GM18526 (cell line): ENCODE data around the gene CENPU.

Experiments used
- POLR2A ChIP-seq: IDR thresholded peaks from 3 replicates; pipeline ENCODE4 v1.6.1; 2011; ENCODE audit not compliant: insufficient read length; ENCODE audit errors: extremely low read depth

Gene CENPU

DNA sequence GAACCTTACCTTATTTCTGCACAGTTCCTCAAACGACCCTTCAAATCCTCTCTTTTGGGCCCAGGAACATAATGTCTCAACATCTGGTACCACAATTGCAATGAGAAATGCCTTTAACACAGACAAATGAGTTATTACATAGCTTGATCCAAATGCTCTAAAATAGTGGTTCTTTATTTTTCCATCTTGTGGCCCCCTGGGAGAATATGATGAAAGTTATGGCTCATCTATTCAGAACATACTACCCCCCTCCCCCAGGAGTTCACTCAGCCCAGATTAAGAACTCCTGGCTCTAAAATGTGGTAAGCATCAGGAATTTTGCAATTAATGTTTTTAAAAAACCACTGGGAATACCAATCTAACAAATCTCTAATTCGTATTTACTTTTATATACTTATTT lies 23.9 kb upstream of the CENPU start:
- TF ChIP-seq POLR2A: no peak

- no peak for TF ChIP-seq POLR2A
These were observed 22.5 kb upstream of the CENPU start for GRCh38 chr4:184756399-184756798.

DNA sequence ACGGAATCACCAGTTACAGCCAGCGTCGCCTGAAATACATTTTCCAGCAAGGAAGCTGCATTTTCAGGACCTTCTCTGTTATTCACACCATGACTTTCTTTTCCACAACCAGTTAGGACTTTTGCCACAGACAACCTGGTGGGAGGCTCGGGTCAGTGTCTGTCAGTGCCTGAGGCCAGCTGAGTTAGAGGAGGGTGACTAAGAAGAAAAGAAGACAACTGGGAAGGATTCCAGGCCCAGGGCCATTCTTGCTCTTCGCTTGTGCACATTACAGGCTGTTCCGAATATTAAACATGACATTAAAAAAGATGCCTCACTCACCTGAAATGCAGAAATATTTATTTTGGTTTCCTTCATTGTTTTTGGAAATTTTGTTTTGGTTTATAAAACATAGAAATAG lies 21.4 kb upstream of the CENPU start:
- no peak for TF ChIP-seq POLR2A

DNA sequence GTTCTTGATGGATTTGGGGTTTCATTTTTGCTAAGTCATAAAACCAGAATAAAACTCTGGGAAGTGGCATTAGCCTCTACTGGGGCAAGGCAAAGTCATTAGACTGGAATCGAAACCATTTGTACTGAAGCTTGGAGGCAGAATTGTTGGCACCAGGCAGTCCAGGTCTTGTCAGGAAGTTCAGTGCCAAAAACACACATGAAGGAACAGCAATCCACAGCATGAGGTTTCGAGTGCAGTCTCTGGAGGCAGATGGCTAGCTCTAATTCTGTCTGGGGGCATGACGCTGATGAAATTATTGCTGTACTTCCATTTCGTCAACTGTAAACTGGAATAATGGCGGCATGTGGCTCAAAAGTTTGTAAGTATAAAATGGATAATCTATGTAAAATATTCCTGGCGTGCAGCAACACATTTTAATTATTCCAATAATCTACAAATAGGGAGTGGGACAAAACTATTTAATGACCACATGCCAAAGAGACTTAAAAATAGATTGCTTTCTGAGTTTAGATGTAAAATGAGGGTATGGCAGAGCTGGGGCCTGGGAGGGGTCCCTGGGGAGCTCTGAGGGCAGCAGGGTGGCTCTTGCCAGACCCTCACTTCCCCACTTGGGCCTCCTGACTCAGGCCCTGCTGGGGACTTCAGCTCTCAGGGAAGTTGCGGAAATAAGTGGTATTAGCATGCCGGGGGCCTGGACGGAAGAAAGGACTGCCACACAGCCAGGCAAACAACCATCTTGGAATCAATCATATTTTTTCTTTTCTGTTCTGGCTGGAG lies 18.8 kb upstream of the CENPU start:
- no peak for TF ChIP-seq POLR2A

GRCh38 chr4:184751585-184751956 lies 17.7 kb upstream of the CENPU start:
- no peak for TF ChIP-seq POLR2A

DNA sequence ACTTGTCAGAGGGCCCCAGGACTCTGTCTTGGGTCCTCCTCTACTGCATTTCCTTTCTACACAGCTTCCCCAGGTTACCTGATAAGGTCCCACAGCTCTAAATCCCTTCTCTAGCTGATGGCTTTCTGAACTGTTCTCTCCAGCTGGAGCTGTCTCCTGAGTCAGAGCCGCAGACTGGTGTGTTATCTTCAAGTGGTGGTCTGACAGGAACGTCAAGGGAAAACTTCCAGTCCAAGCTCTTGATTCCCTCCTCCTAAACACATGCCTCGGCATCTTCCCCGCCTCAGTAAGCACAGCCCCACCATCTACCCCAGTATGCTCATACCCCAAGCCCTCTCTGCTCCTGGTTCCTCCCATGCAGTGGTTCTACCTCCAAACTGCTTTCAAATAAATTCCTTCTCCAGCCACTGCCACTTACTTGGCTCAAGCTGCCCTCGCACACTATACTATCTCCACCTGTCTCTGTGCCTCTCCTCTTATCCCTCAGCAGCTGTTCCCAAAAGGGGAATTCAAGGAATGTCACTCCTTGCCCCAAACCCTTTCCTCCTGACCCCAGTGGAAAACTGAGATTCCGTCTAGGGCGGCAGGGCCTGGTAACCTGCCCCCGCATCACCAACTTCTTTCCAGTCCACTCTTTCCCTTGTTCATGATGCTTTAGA lies 17.2 kb upstream of the CENPU start:
- no peak for TF ChIP-seq POLR2A

- TF ChIP-seq POLR2A: no peak
These were observed 14.4 kb upstream of the CENPU start for GRCh38 chr4:184748251-184748652.

GRCh38 chr4:184747034-184747830 lies 13.3 kb upstream of the CENPU start:
- TF ChIP-seq POLR2A: no peak

- no peak for TF ChIP-seq POLR2A
These were observed 12.2 kb upstream of the CENPU start for GRCh38 chr4:184745831-184746795.

- no peak for TF ChIP-seq POLR2A
These were observed 10.3 kb upstream of the CENPU start for GRCh38 chr4:184744236-184744635.

GRCh38 chr4:184743650-184744049 lies 9.8 kb upstream of the CENPU start:
- TF ChIP-seq POLR2A: no peak

- TF ChIP-seq POLR2A: no peak
These were observed 7.1 kb upstream of the CENPU start for GRCh38 chr4:184740980-184741391.

DNA sequence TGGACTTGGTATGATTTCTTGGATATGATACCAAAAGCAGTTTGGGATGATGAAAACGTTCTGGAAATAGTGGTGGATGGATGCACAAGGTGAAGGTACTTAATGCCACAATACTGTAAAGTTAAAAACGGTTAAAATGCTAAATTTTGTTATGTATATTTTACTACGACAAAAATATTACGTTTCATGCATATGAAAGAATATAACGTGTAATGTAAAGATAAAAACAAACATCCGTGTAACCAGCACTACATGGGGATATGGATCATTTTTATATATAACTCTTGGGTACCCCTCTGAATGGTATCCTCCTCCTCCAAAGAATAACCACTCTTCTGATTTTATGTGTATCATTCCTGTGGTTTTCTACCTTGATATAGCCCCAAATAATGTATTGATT lies 862 bp upstream of the CENPU start:
- TF ChIP-seq POLR2A: no peak

GRCh38 chr4:184732126-184732525 lies 1.8 kb downstream of the CENPU start:
- no peak for TF ChIP-seq POLR2A

DNA sequence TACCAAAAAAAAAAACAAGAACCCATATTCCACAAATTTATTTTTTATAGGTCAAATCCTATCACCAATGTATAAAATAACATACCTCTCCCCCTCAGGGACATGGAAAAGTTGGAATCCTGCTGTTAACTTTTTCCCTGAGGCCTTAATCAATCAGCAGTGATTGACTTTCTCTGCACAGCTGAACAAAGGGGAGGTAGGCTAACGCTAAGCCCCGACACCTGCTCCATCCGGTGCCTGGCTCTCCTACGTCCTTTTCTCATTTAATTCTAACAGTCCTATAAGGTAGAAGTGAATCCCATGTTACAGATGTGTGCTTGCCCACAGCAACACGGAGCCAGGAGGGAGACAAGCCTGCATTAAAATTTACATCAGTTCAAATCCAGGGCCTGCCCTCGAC lies 2.8 kb downstream of the CENPU start:
- TF ChIP-seq POLR2A: no peak
